Esophagus squamous epithelium (tissue), 5 donors: Measurements from ENCODE around the gene TRIP12. TPM values are rescaled to one million over a fixed set of nuclear protein-coding genes. Genes with fewer than 3 reads are reported as not detected.

Experiments used
- DNase-seq: peaks from one replicate; lab custom pipeline; 2025; lab: John Stamatoyannopoulos, UW
- H3K27ac ChIP-seq, 4 donors: fragments of 200-600 bp; sonication (generic); one replicate each; pipeline ENCODE4 v1.5.1; 2016 to 2019; ENCODE audit warnings: mild to moderate bottlenecking in 1 of 4
- H3K27me3 ChIP-seq, 4 donors: fragments of 200-600 bp; sonication (generic); 1 replicate in 3 of 4; 2 replicates in 1 of 4; pipeline versions ENCODE4 v1.5.1 to v1.6.0; 2017 to 2021; ENCODE audit warnings: antibody characterized with exemption in 1 of 4
- H3K36me3 ChIP-seq, 3 donors: fragments of 200-600 bp; sonication (generic); one replicate each; pipeline ENCODE4 v1.5.1; 2016 to 2019
- H3K4me1 ChIP-seq, 3 donors: fragments of 200-600 bp; sonication (generic); one replicate each; pipeline ENCODE4 v1.5.1; 2017 to 2019
- H3K4me3 ChIP-seq, 4 donors: fragments of 200-600 bp; sonication (generic); 1 replicate in 3 of 4; 2 replicates in 1 of 4; pipeline ENCODE4 v1.5.1; 2016 to 2019; ENCODE audit warnings: mild to moderate bottlenecking in 2 of 4, moderate library complexity in 1 of 4
- H3K9me3 ChIP-seq, 3 donors: fragments of 200-600 bp; sonication (generic); one replicate each; pipeline ENCODE4 v1.5.1; 2016 to 2019
- CTCF ChIP-seq, 6 experiments: fragments of 450-650 bp in 4 of 6; fragments of 200-600 bp in 2 of 6; sonication (generic) in 2 of 6; IDR thresholded peaks; one replicate each; pipeline ENCODE4 v1.5.1; 2016 to 2019; ENCODE audit warnings: antibody characterized with exemption in 6 of 6, mild to moderate bottlenecking in 4 of 6, moderate library complexity in 4 of 6
- POLR2A ChIP-seq, 4 donors: fragments of 450-650 bp; IDR thresholded peaks; one replicate each; pipeline ENCODE4 v1.6.1; 2017; ENCODE audit warnings: antibody characterized with exemption in 4 of 4, mild to moderate bottlenecking in 4 of 4, moderate library complexity in 3 of 4
- WGBS, 2 donors: methylation state at CpG; one replicate each; pipeline ENCODE4 v1.1.5; 2018; 5-methylcytosine and 5-hydroxymethylcytosine counted together
- intact Hi-C: fragments of 100-400 bp; cut with DNase I; formaldehyde crosslinking; loops from one replicate; pipeline ENCODE4 v1.15.0; 2022
- total RNA-seq, 4 donors: library from RNA; depleted of rRNA; stranded (reverse); fragments of >200 nt; gene quantifications; one replicate each; pipeline ENCODE4 v1.1.0, GENCODE V29; 2016
- donor health status: DM: yes; HTN: yes; CAD: no.

TRIP12 gene
- total RNA-seq, 4 donors from 2014 or later, result 84.8 to 174 (median 125) TPM

- H3K4me1 ChIP-seq, result peaks cover 0 to 24% (median 4%) of the 10 kb centered on the region in 3 donors
- WGBS, 2 donors, result 73 to 89% methylated on average over 5 of the region's 5 CpGs
- no peak for TF ChIP-seq POLR2A (IDR thresholded peaks at IDR 0.05)
- TF ChIP-seq CTCF (IDR thresholded peaks at IDR 0.05), result no peak
- H3K27me3 ChIP-seq, result no peaks in the 10 kb centered on the region
- peaks cover 9 to 94% (median 26%) of the 10 kb centered on the region in 3 donors for H3K36me3 ChIP-seq
- no peaks in the 10 kb centered on the region for H3K9me3 ChIP-seq
- intact Hi-C loops, result no loop called here
- H3K4me3 ChIP-seq, result no peak overlapping the region
- no peak for DNase-seq
- H3K27ac ChIP-seq, result no peak overlapping the region
These were observed 138.6 kb downstream of the TRIP12 start for GRCh38 chr2:229783108-229783721.

GRCh38 chr2:229780856-229781773, 140.7 kb downstream of the TRIP12 start:
- intact Hi-C loops, result no loop called here
- Histone ChIP-seq H3K36me3 (peaks cover 9 to 94% (median 14%) of the 10 kb centered on the region in 3 donors), H3K4me3 (no peak overlapping the region), H3K27ac (peak overlapping the region in 1 of 4 donors; percentile 7), H3K9me3 (no peaks in the 10 kb centered on the region), H3K27me3 (no peaks in the 10 kb centered on the region), H3K4me1 (peaks cover 0 to 24% (median 4%) of the 10 kb centered on the region in 3 donors)
- TF ChIP-seq CTCF (IDR thresholded peaks at IDR 0.05) (peak; percentile 50 to 94 (median 70)), POLR2A (IDR thresholded peaks at IDR 0.05) (no peak)
- no peak for DNase-seq

GRCh38 chr2:229779650-229780049, 142.2 kb downstream of the TRIP12 start:
- H3K4me1 ChIP-seq, result peaks cover 0 to 24% (median 4%) of the 10 kb centered on the region in 3 donors
- H3K36me3 ChIP-seq, result peaks cover 9 to 94% (median 14%) of the 10 kb centered on the region in 3 donors
- no peaks in the 10 kb centered on the region for H3K27me3 ChIP-seq
- no peak overlapping the region for H3K27ac ChIP-seq
- WGBS, 2 donors, result 53 to 76% methylated on average over 3 of the region's 3 CpGs
- H3K4me3 ChIP-seq, result no peak overlapping the region
- H3K9me3 ChIP-seq, result no peaks in the 10 kb centered on the region
- intact Hi-C loops, result no loop called here
- TF ChIP-seq CTCF (IDR thresholded peaks at IDR 0.05) (no peak), POLR2A (IDR thresholded peaks at IDR 0.05) (no peak)
- no peak for DNase-seq

- no peaks in the 10 kb centered on the region for H3K27me3 ChIP-seq
- H3K36me3 ChIP-seq, result peaks cover 18 to 97% (median 20%) of the 10 kb centered on the region in 3 donors
- no peak overlapping the region for H3K27ac ChIP-seq
- no peaks in the 10 kb centered on the region for H3K9me3 ChIP-seq
- peaks cover 0 to 24% (median 4%) of the 10 kb centered on the region in 3 donors for H3K4me1 ChIP-seq
- DNase-seq, result no peak
- TF ChIP-seq CTCF (IDR thresholded peaks at IDR 0.05), result no peak
- no peak for TF ChIP-seq POLR2A (IDR thresholded peaks at IDR 0.05)
- intact Hi-C loops, result no loop called here
- WGBS, 2 donors, result 92 to 94% methylated on average over 3 of the region's 3 CpGs
- no peak overlapping the region for H3K4me3 ChIP-seq
These were observed 144.1 kb downstream of the TRIP12 start for GRCh38 chr2:229777716-229778115.
